ENCODE data around the gene DHRS7. TPM values are rescaled to one million over a fixed set of nuclear protein-coding genes. Genes with fewer than 3 reads are reported as not detected.

The DHRS7 gene
- total and polyA plus RNA-seq, 9 of the 15 experiments (the other 6 are each of a cell fraction or from before 2014, with no cell fraction given), result 10.2 to 20.1 (median 15.7) TPM

- Histone ChIP-seq H4K20me1 (replicated peaks; ENCODE audit: control insufficient read depth, insufficient read depth, low read length) (no peaks in the 10 kb centered on the region), H3K27ac (ENCODE audit: extremely low read depth, low read depth, low read length) (no peak overlapping the region), H3K4me3 (no peak overlapping the region), H3K27me3 (ENCODE audit: control insufficient read depth in 2 of 2, insufficient read depth in 2 of 2, low read length in 2 of 2) (peaks cover 0 to 3% of the 10 kb centered on the region in 2 experiments; a peak in 1 of 5 replicates), H3K9me1 (ENCODE audit: control insufficient read depth, insufficient read depth, low read length) (no peaks in the 10 kb centered on the region), H2AFZ (ENCODE audit: low read depth, low read length) (peak overlapping the region; percentile 27; the same call in 1 of the 2 replicates), H3K4me2 (ENCODE audit: insufficient read depth, low read length) (no peak overlapping the region), H3K9ac (ENCODE audit: insufficient read depth in 1 of 2, low read depth in 2 of 2, low read length in 2 of 2) (no peak overlapping the region), H3K36me3 (ENCODE audit: control insufficient read depth, insufficient read depth, low read length) (no peaks in the 10 kb centered on the region), H3K79me2 (ENCODE audit: control insufficient read depth, insufficient read depth, low read length) (no peaks in the 10 kb centered on the region), H3K4me1 (replicated peaks in 1 of 2; ENCODE audit: control insufficient read depth in 2 of 2, insufficient read depth in 2 of 2, low read length in 2 of 2) (no peaks in the 10 kb centered on the region), H3K9me3 (replicated peaks; ENCODE audit: control insufficient read depth, insufficient read depth, low read depth, low read length) (no peaks in the 10 kb centered on the region)
- BruUV-seq (replicated peaks), result no TSS peak
- ATAC-seq (no peak), DNase-seq (ENCODE audit: extremely low read depth in 1 of 4, low spot score in 3 of 4) (no peak), FAIRE-seq (no peak)
- TF ChIP-seq CBX5 (IDR thresholded peaks at IDR 0.05; ENCODE audit: borderline replicate concordance, low read depth) (no peak), NFRKB (IDR thresholded peaks at IDR 0.05; ENCODE audit: low read depth) (no peak), KAT2B (IDR thresholded peaks at IDR 0.05; ENCODE audit: low read depth, low read length) (no peak), SAFB (IDR thresholded peaks at IDR 0.05; ENCODE audit: borderline replicate concordance, low read depth, low read length) (no peak), IFI16 (CRISPR knock-in tag; IDR thresholded peaks at IDR 0.05) (no peak), GMEB1 (CRISPR knock-in tag; IDR thresholded peaks at IDR 0.05) (no peak), MAFG (tag; conservative IDR thresholded peaks at IDR 0.05) (no peak), ZNF3 (CRISPR knock-in tag; IDR thresholded peaks at IDR 0.05) (no peak), ZNF76 (CRISPR knock-in tag; IDR thresholded peaks at IDR 0.05; ENCODE audit: borderline replicate concordance) (no peak), COPS2 (conservative IDR thresholded peaks at IDR 0.05) (no peak), PRMT5 (CRISPR knock-in tag; IDR thresholded peaks at IDR 0.05) (no peak)
- TF ChIP-seq, protein P1, sequence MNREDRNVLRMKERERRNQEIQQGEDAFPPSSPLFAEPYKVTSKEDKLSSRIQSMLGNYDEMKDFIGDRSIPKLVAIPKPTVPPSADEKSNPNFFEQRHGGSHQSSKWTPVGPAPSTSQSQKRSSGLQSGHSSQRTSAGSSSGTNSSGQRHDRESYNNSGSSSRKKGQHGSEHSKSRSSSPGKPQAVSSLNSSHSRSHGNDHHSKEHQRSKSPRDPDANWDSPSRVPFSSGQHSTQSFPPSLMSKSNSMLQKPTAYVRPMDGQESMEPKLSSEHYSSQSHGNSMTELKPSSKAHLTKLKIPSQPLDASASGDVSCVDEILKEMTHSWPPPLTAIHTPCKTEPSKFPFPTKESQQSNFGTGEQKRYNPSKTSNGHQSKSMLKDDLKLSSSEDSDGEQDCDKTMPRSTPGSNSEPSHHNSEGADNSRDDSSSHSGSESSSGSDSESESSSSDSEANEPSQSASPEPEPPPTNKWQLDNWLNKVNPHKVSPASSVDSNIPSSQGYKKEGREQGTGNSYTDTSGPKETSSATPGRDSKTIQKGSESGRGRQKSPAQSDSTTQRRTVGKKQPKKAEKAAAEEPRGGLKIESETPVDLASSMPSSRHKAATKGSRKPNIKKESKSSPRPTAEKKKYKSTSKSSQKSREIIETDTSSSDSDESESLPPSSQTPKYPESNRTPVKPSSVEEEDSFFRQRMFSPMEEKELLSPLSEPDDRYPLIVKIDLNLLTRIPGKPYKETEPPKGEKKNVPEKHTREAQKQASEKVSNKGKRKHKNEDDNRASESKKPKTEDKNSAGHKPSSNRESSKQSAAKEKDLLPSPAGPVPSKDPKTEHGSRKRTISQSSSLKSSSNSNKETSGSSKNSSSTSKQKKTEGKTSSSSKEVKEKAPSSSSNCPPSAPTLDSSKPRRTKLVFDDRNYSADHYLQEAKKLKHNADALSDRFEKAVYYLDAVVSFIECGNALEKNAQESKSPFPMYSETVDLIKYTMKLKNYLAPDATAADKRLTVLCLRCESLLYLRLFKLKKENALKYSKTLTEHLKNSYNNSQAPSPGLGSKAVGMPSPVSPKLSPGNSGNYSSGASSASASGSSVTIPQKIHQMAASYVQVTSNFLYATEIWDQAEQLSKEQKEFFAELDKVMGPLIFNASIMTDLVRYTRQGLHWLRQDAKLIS (CRISPR knock-in tag; IDR thresholded peaks at IDR 0.05), result no peak
- TF ChIP-seq, protein P2, sequence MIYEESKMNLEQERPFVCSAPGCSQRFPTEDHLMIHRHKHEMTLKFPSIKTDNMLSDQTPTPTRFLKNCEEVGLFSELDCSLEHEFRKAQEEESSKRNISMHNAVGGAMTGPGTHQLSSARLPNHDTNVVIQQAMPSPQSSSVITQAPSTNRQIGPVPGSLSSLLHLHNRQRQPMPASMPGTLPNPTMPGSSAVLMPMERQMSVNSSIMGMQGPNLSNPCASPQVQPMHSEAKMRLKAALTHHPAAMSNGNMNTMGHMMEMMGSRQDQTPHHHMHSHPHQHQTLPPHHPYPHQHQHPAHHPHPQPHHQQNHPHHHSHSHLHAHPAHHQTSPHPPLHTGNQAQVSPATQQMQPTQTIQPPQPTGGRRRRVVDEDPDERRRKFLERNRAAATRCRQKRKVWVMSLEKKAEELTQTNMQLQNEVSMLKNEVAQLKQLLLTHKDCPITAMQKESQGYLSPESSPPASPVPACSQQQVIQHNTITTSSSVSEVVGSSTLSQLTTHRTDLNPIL (CRISPR knock-in tag; IDR thresholded peaks at IDR 0.05), result no peak
- TF ChIP-seq, protein P3, sequence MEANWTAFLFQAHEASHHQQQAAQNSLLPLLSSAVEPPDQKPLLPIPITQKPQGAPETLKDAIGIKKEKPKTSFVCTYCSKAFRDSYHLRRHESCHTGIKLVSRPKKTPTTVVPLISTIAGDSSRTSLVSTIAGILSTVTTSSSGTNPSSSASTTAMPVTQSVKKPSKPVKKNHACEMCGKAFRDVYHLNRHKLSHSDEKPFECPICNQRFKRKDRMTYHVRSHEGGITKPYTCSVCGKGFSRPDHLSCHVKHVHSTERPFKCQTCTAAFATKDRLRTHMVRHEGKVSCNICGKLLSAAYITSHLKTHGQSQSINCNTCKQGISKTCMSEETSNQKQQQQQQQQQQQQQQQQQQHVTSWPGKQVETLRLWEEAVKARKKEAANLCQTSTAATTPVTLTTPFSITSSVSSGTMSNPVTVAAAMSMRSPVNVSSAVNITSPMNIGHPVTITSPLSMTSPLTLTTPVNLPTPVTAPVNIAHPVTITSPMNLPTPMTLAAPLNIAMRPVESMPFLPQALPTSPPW (CRISPR knock-in tag; IDR thresholded peaks at IDR 0.05), result no peak
- POLR2A ChIA-PET, result no interaction called here
- intact Hi-C loops (cut with micrococcal nuclease) (loop anchor here (1.0 to 10.0 kb wide), 3 partner anchors 119 to 679 kb away; no protein-coding TSS in a partner anchor), in situ Hi-C loops (cut with MboI) (no loop called here)
- 0% methylated on average over 1 of the region's 1 CpG for WGBS (ENCODE audit: insufficient coverage, low coverage, missing lambda C conversion rate)
- CTCF ChIA-PET (ENCODE audit: low intra/inter-chr PET ratio), result interaction anchor here (0.8 to 2.2 kb wide), 4 partner anchors 99 to 239 kb away, joined by 3 to 21 read pairs (median 8); no protein-coding TSS in a partner anchor
Observed at GRCh38 chr14:60183741-60184140, 18.5 kb upstream of the DHRS7 start.
